Measurements from ENCODE around the gene KAZN.

Gene KAZN

GRCh38 chr1:15051882-15052528 is 453.5 kb downstream of the KAZN start:
- no peak overlapping the region for H3K4me3 ChIP-seq (ENCODE audit: low read depth, low read length)
- TF ChIP-seq CTCF (IDR thresholded peaks at IDR 0.05; ENCODE audit: low read depth, low read length, missing control alignments) = no peak
- DNase-seq (ENCODE audit: low read depth) = no peak

GRCh38 chr1:15053153-15053552 is 454.7 kb downstream of the KAZN start:
- no peak for DNase-seq (ENCODE audit: low read depth)
- H3K4me3 ChIP-seq (ENCODE audit: low read depth, low read length) = no peak overlapping the region
- no peak for TF ChIP-seq CTCF (IDR thresholded peaks at IDR 0.05; ENCODE audit: low read depth, low read length, missing control alignments)

GRCh38 chr1:15055736-15056415 is 457.4 kb downstream of the KAZN start:
- TF ChIP-seq CTCF (IDR thresholded peaks at IDR 0.05; ENCODE audit: low read depth, low read length, missing control alignments) = no peak
- no peak overlapping the region for H3K4me3 ChIP-seq (ENCODE audit: low read depth, low read length)
- no peak for DNase-seq (ENCODE audit: low read depth)

- TF ChIP-seq CTCF (IDR thresholded peaks at IDR 0.05; ENCODE audit: low read depth, low read length, missing control alignments) = no peak
- H3K4me3 ChIP-seq (ENCODE audit: low read depth, low read length) = no peak overlapping the region
- DNase-seq (ENCODE audit: low read depth) = no peak
Observed at GRCh38 chr1:15056515-15057285, 458.2 kb downstream of the KAZN start.

GRCh38 chr1:15057834-15058233 is 459.3 kb downstream of the KAZN start:
- no peak for DNase-seq (ENCODE audit: low read depth)
- no peak overlapping the region for H3K4me3 ChIP-seq (ENCODE audit: low read depth, low read length)
- no peak for TF ChIP-seq CTCF (IDR thresholded peaks at IDR 0.05; ENCODE audit: low read depth, low read length, missing control alignments)

- no peak for TF ChIP-seq CTCF (IDR thresholded peaks at IDR 0.05; ENCODE audit: low read depth, low read length, missing control alignments)
- H3K4me3 ChIP-seq (ENCODE audit: low read depth, low read length) = no peak overlapping the region
- no peak for DNase-seq (ENCODE audit: low read depth)
Observed at GRCh38 chr1:15058261-15058660, 459.8 kb downstream of the KAZN start.

All from GM12864 (cell line).